Duodenal mucosa (tissue), 2 donors: ENCODE data around the gene ADAMTSL4.
A peak's percentile ranks its signal among the peaks of the same experiment; 100 is the strongest.
"Not testable (repeated sequence)": the region's sequence is repeated elsewhere in the genome, so short reads cannot be mapped to it uniquely, and the experiment has no call there.

Source experiments
- H3K27ac ChIP-seq: one replicate; pipeline ENCODE4 v1.7.0; 2013; ENCODE audit warnings: low read depth, low read length
- H3K27me3 ChIP-seq, 2 donors: one replicate each; pipeline ENCODE4 v1.7.0; 2013; ENCODE audit warnings: low read length in 2 of 2, control low read depth in 1 of 2; ENCODE audit not compliant: insufficient read depth in 2 of 2, control insufficient read depth in 1 of 2
- H3K36me3 ChIP-seq, 2 donors: one replicate each; pipeline ENCODE4 v1.7.0; 2013; ENCODE audit warnings: low read length in 2 of 2, control low read depth in 1 of 2; ENCODE audit not compliant: insufficient read depth in 2 of 2, control insufficient read depth in 1 of 2
- H3K4me1 ChIP-seq, 2 donors: one replicate each; pipeline ENCODE4 v1.7.0; 2013; ENCODE audit warnings: low read length in 2 of 2, control low read depth in 1 of 2; ENCODE audit not compliant: insufficient read depth in 2 of 2, control insufficient read depth in 1 of 2
- H3K4me3 ChIP-seq, 2 donors: one replicate each; pipeline ENCODE4 v1.7.0; 2013; ENCODE audit warnings: low read length in 2 of 2, low read depth in 1 of 2
- H3K9ac ChIP-seq, 2 donors: one replicate each; pipeline ENCODE4 v1.7.0; 2013; ENCODE audit warnings: low read length in 2 of 2, low read depth in 1 of 2
- H3K9me3 ChIP-seq, 2 donors: one replicate each; pipeline ENCODE4 v1.7.0; 2013; ENCODE audit warnings: low read length in 2 of 2, control low read depth in 1 of 2; ENCODE audit not compliant: control insufficient read depth in 1 of 2

The ADAMTSL4 gene

DNA sequence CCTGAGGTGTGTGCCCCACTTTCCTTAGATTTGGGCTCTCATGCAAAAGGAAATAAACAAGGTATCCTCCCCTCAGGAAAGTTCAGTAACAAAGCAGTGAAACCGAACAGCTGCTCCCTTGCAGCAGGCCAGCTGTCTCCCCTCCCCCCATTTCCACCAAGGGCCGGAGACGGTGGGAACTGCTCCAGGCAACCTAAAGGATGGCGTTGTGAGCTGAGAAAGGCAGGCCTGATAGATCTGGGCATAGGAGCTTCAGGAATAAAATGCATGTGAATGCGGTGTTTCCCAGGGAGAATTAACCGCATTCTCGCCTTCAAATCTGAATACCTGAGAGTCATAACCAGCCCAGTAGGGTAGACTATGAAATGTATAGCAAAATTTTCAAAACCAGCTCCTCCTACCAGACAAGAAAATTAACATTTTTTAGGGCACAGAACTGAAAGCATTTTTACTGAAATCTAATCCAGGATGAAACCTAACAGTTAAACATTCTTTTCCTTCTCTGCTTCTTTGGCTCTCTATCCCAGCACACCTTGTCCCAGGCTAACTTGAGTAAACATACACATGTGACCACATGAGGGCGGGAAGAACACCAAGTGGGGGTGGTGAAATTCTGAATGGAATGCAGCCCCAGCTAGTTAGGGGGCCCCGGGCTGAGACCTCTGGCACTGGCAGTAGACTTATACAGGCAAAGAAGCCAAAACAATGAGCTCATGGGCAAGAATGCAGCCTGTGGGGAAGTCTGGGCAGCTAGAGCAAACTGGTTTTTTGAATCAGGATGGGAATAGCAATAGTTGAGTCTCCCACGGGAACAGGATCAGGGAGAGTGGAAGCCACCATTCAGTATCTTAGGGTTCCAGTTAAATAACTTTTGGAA, 18.7 kb downstream of the ADAMTSL4 start:
- Histone ChIP-seq H3K36me3 (peaks cover 5 to 23% of the 10 kb centered on the region in 2 donors), H3K4me3 (peak overlapping the region; percentile 43 to 56), H3K4me1 (peaks cover 49 to 74% of the 10 kb centered on the region in 2 donors), H3K9me3 (no peaks in the 10 kb centered on the region), H3K9ac (peak overlapping the region; percentile 48 to 71), H3K27me3 (no peaks in the 10 kb centered on the region), H3K27ac (peak overlapping the region; percentile 67)

DNA sequence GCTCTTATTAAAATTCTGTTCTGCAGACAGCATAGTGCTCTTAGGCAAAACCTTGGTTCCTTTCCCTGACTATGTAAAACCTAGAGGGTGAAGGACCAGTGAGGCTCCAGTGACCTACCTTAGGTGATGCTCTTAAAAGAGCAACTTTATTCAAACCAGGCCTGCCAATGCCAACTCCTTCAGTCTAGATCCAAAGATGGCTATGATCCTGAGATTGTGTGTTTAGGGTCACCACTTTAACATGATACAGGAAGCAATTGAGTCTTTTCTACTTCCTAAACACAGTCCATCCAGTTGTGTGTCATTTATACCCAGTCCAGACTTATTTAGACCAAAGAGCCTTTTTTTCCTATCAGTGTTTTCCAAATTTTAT, 19.4 kb downstream of the ADAMTSL4 start:
- Histone ChIP-seq H3K4me1 (peaks cover 49 to 74% of the 10 kb centered on the region in 2 donors), H3K27me3 (no peaks in the 10 kb centered on the region), H3K27ac (peak overlapping the region; percentile 67), H3K4me3 (peak overlapping the region; percentile 43 to 56), H3K9ac (peak overlapping the region; percentile 48 to 71), H3K36me3 (peaks cover 11 to 29% of the 10 kb centered on the region in 2 donors), H3K9me3 (no peaks in the 10 kb centered on the region)

DNA sequence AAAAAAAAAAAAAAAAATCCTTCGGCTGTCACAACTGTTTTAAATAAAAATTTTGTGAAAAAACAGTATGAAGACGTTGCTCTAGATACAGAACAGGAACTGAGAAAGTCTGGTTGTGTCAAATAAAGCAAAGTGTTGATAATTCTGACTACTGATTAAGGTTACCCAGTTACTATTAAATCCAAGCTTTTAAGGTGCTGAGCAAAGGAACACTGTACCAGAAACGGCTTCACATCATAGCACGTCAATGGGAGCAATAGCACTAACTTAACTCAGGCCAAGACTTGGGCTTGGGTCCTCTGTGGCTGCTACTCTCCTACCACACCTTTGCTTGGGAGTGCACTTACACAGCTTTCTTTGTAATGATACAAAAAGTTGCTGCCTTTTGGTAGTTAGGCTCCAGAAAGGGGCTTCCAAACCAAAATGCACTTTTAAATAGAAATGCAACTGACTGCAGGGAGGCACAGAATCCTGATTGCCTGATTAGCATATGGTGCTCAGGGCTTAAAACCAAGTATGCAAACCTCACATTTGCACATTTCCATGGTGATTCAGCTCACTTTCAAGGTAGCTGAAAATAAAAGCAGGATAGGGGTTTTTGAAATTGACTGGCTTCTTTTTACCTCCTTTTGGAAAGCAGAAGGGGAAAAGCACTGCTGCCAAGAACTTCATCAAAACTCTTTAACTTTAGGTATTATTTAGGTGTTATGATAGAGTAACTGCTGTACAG, 23.9 kb downstream of the ADAMTSL4 start:
- H3K4me3 ChIP-seq: peak overlapping the region; percentile 27 to 30
- peaks cover 30 to 55% of the 10 kb centered on the region in 2 donors for H3K4me1 ChIP-seq
- H3K27me3 ChIP-seq: no peaks in the 10 kb centered on the region
- peak overlapping the region in 1 of 2 donors; percentile 45 for H3K9ac ChIP-seq
- H3K9me3 ChIP-seq: peaks cover 0 to 2% of the 10 kb centered on the region in 2 donors
- H3K27ac ChIP-seq: no peak overlapping the region
- H3K36me3 ChIP-seq: peaks cover 50 to 65% of the 10 kb centered on the region in 2 donors

DNA sequence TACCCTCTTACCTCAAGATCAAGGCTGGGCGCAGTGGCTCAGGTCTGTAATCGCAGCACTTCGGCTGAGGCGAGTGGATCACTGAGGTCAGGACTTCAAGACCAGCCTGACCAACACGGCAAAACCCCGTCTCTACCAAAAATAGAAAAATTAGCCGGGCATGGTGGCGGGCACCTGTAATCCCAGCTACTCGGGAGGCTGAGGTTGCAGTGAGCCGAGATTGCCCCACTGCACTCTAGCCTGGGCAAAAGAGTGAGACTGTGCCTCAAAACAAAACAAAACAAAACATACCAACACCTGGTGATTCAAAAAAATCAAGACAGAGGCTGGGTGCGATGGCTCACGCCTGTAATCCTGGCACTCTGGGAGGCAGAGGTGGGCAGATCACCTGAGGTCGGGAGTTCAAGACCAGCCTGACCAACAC, 24.5 kb downstream of the ADAMTSL4 start:
- H3K9ac ChIP-seq: peak overlapping the region in 1 of 2 donors; percentile 45
- peaks cover 24 to 50% of the 10 kb centered on the region in 2 donors for H3K4me1 ChIP-seq
- not testable (repeated sequence) for H3K9me3 ChIP-seq, H3K27me3 ChIP-seq, H3K27ac ChIP-seq, H3K4me3 ChIP-seq
- peaks cover 55 to 68% of the 10 kb centered on the region in 2 donors for H3K36me3 ChIP-seq

DNA sequence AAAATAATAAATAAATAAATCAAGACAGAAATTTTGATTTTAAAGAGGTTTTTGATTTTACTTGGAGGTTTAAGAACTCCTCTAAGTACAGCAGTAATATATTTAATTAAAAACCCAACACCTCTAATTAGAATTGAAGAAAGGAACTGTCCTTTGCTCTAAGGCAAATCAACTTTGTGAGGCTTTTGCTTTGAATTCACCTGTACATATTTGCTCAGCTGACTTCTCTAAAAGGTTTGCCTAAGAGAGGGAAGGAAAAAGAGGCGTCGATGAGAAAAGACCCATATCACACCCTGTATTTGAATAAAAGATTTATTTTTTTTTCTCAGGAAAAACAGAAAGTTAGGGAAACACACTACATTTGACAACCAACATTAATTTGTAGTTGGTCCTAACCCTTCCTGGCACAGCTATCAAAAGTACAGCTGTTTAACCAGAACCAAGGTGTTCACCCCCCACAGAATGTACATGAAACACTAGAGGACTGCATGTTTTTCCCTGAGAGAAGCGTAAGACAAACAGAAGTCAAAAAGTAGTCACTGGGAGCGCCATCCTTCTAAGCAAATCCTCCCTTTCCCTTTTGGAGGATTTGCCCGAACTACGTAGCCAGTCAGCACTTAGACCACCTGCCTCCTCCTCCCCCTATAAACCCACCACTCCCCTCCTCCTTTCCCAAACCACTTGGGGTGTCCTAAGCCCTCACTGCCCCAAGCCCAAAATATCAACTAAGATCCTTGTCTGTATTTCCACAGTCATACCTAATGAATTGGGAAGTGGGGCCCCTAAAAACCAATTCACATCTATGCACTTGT, 25.3 kb downstream of the ADAMTSL4 start:
- H3K4me1 ChIP-seq: peaks cover 20 to 44% of the 10 kb centered on the region in 2 donors

DNA sequence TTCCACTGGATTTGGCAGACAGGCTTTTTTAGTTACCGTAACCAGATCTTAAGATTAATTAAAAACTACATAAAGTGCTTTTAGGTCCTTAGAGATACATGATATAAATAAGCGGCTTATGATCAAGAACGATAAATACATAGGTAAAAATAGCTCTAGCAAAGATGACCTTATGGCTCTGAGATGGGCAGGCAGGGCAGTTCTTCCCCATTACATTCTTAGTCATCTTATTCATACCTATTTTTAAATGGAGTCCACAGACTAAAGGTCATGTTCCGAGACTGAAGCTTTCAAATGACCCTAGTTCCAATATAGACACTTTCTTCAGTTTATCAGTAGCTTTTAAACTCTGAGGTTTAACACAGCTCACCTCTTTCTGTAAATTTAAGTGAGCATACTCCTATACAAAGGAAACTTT, 25.9 kb downstream of the ADAMTSL4 start:
- peak overlapping the region; percentile 61 for H3K27ac ChIP-seq
- H3K9ac ChIP-seq: peak overlapping the region; percentile 99 to 100
- no peaks in the 10 kb centered on the region for H3K27me3 ChIP-seq
- H3K9me3 ChIP-seq: peaks cover 0 to 2% of the 10 kb centered on the region in 2 donors
- peaks cover 57 to 62% of the 10 kb centered on the region in 2 donors for H3K36me3 ChIP-seq
- H3K4me1 ChIP-seq: peaks cover 22 to 41% of the 10 kb centered on the region in 2 donors
- H3K4me3 ChIP-seq: peak overlapping the region; percentile 93 to 97

More for the DNA sequence above, 25.3 kb downstream of the ADAMTSL4 start:
- Histone ChIP-seq H3K36me3 (peaks cover 57 to 68% of the 10 kb centered on the region in 2 donors), H3K4me3 (peak overlapping the region; percentile 93 to 97), H3K9ac (peak overlapping the region; percentile 99 to 100), H3K27me3 (no peaks in the 10 kb centered on the region), H3K27ac (peak overlapping the region; percentile 61), H3K9me3 (peaks cover 0 to 2% of the 10 kb centered on the region in 2 donors)

DNA sequence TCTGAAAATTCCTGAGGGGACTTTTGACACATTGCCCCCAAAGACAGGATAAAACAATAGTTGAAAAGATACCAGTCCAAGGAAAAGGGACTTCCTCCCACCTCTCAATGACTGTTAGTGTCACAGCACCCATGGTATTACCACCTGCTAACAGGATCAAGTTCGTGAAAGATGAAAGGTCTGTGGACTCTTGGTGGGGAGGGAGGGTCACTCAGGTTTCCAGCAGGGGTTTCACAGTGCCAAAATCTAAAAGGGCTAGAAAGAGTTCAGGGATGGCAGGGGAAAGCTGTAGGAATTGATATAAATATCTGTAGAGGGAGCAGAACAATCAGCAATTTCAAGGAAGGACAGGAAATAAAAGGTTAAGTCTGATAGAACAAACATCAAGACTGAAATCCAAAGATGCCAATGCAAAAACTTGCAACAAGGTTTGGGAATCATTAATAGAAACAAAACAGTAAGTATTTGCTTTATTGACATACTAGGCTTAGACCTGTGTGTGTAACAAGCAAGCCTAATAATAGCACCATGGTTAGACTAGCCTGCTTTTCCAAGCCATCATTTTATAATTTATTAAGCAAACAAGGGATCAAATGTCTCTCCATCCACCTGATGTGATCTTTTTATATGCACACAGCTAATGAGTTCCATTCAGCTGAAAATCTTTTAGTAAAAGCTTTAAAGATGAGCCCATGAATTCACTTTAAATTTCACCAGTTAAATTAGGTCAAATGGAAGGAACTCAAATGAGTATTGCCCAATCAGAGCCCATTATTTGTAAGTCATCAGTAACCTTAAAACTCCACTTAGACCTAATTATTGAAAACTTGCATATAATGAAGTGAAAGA, 26.5 kb downstream of the ADAMTSL4 start:
- Histone ChIP-seq H3K9me3 (peaks cover 0 to 2% of the 10 kb centered on the region in 2 donors), H3K36me3 (peaks cover 57 to 58% of the 10 kb centered on the region in 2 donors), H3K9ac (peak overlapping the region; percentile 99 to 100), H3K4me1 (peaks cover 25 to 44% of the 10 kb centered on the region in 2 donors), H3K4me3 (peak overlapping the region; percentile 93 to 97), H3K27ac (peak overlapping the region; percentile 99), H3K27me3 (no peaks in the 10 kb centered on the region)

DNA sequence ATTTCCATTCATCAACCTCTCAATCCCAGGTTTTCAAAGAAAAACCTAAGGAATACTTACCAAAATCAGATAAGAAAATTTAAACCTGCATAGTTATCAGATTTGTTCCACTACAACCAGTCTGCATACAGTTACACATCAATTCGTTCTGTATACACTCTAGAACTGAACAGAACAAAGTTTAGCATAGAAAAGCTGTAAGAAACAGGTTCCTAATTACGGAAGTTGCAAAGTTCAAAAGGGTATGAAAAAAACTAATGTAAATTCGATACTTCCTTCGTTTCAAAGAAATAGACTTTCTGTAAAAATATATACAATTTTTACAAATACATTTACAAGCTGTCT, 27.1 kb downstream of the ADAMTSL4 start:
- H3K36me3 ChIP-seq: peaks cover 53 to 57% of the 10 kb centered on the region in 2 donors
- peak overlapping the region; percentile 93 to 97 for H3K4me3 ChIP-seq
- H3K9ac ChIP-seq: peak overlapping the region; percentile 99 to 100
- peaks cover 29 to 39% of the 10 kb centered on the region in 2 donors for H3K4me1 ChIP-seq
- peak overlapping the region; percentile 99 for H3K27ac ChIP-seq
- H3K27me3 ChIP-seq: no peaks in the 10 kb centered on the region
- H3K9me3 ChIP-seq: peaks cover 0 to 2% of the 10 kb centered on the region in 2 donors
